OCI-LY3 (cell line): ENCODE measurements around the gene THAP11.

ENCODE experiments used
- EZH2phosphoT487 ChIP-seq: fragments of 200-600 bp; shearing (Covaris generic); IDR thresholded peaks from 2 replicates; pipeline ENCODE4 v1.6.1; 2018; ENCODE audit warnings: antibody characterized with exemption, mixed run types, low read depth
- TF ChIP-seq, protein P1 (sequence below): fragments of 200-600, 300-600 bp; sonication (generic); IDR thresholded peaks from 2 replicates; pipeline ENCODE4 v1.5.1; 2014; ENCODE audit warnings: antibody characterized with exemption, low read length, low read depth

DNA sequence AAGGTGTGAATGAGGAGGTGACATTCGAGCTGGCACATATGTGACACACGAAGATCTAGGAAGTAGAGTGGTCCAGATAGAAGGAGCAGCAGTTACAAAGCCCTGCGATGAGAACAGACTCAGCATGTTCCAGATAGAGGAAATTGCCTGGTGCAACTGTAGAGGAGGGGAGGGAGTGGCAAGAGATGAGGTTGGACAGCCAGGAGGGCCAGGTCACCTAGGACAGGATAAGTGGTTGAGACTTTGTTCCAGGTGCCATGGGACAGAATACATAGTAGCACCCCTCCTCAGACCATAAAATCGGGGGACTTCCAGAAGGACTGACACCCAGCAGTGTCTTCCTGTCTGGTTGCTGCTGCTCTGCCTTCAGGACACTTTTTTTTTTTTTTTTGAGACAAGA, 16.4 kb downstream of the THAP11 start:
- TF ChIP-seq, protein P1, sequence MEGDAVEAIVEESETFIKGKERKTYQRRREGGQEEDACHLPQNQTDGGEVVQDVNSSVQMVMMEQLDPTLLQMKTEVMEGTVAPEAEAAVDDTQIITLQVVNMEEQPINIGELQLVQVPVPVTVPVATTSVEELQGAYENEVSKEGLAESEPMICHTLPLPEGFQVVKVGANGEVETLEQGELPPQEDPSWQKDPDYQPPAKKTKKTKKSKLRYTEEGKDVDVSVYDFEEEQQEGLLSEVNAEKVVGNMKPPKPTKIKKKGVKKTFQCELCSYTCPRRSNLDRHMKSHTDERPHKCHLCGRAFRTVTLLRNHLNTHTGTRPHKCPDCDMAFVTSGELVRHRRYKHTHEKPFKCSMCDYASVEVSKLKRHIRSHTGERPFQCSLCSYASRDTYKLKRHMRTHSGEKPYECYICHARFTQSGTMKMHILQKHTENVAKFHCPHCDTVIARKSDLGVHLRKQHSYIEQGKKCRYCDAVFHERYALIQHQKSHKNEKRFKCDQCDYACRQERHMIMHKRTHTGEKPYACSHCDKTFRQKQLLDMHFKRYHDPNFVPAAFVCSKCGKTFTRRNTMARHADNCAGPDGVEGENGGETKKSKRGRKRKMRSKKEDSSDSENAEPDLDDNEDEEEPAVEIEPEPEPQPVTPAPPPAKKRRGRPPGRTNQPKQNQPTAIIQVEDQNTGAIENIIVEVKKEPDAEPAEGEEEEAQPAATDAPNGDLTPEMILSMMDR: no peak
- no peak for TF ChIP-seq EZH2phosphoT487
